DND-41 (cell line): ENCODE results near the gene ADSS1.

Experiments
- ATAC-seq: fragments of 200-7000 bp; cut with Tn5 transposase; 3 replicates; pipeline ENCODE4 v1.9.1; 2021; ENCODE audit warnings: low read depth; ENCODE audit not compliant: insufficient read depth
- DNase-seq: peaks from one replicate; pipeline ENCODE4 v3.0.0-alpha.2; 2020
- H2AFZ ChIP-seq: 2 replicates; pipeline ENCODE4 v1.6.0; 2012; ENCODE audit warnings: low read depth, low read length
- H3K27ac ChIP-seq: 2 replicates; pipeline ENCODE4 v1.5.1; 2012; ENCODE audit warnings: low read length, inconsistent platforms
- H3K27me3 ChIP-seq: fragments of 200-600 bp; sonication (generic); 2 replicates; pipeline ENCODE4 v1.6.0; 2012; ENCODE audit warnings: low read length, mild to moderate bottlenecking, inconsistent platforms; ENCODE audit not compliant: insufficient read depth, poor library complexity
- H3K36me3 ChIP-seq: 2 replicates; pipeline ENCODE4 v1.5.1; 2012; ENCODE audit warnings: low read length, inconsistent platforms; ENCODE audit not compliant: insufficient read depth
- H3K4me1 ChIP-seq: 2 replicates; pipeline ENCODE4 v1.5.1; 2012; ENCODE audit warnings: mild to moderate bottlenecking, low read length; ENCODE audit not compliant: insufficient read depth
- H3K4me2 ChIP-seq: 2 replicates; pipeline ENCODE4 v1.6.0; 2012; ENCODE audit warnings: mild to moderate bottlenecking, moderate library complexity, low read length, inconsistent platforms; ENCODE audit not compliant: insufficient read depth
- H3K4me3 ChIP-seq, 2 experiments: fragments of 200-600 bp in 1 of 2; shearing (Covaris generic) in 1 of 2; 2 replicates each; pipeline ENCODE4 v1.5.1; 2012 to 2016; ENCODE audit warnings: inconsistent platforms in 2 of 2, low read length in 2 of 2, mild to moderate bottlenecking in 2 of 2, low read depth in 1 of 2, moderate library complexity in 1 of 2
- H3K79me2 ChIP-seq: 2 replicates; pipeline ENCODE4 v1.6.0; 2012; ENCODE audit warnings: low read length, inconsistent platforms; ENCODE audit not compliant: insufficient read depth
- H3K9ac ChIP-seq: 2 replicates; pipeline ENCODE4 v1.6.0; 2012; ENCODE audit warnings: low read depth, mild to moderate bottlenecking, inconsistent platforms, low read length, moderate library complexity
- H3K9me3 ChIP-seq: 2 replicates; pipeline ENCODE4 v1.5.1; 2012; ENCODE audit warnings: low read length, moderate library complexity, mild to moderate bottlenecking, inconsistent platforms; ENCODE audit not compliant: insufficient read depth, severe bottlenecking
- H4K20me1 ChIP-seq: 2 replicates; pipeline ENCODE4 v1.6.0; 2012; ENCODE audit warnings: low read length; ENCODE audit not compliant: insufficient read depth
- EZH2 ChIP-seq: IDR thresholded peaks from 3 replicates; pipeline ENCODE4 v1.6.1; 2012; ENCODE audit warnings: borderline replicate concordance, low read depth, mild to moderate bottlenecking, moderate library complexity, low read length, inconsistent platforms; ENCODE audit not compliant: severe bottlenecking
- TF ChIP-seq, protein P1 (sequence below): IDR thresholded peaks from 2 replicates; pipeline ENCODE4 v1.5.1; 2012; ENCODE audit warnings: borderline replicate concordance, low read length, moderate library complexity, mild to moderate bottlenecking; ENCODE audit not compliant: poor library complexity, severe bottlenecking; ENCODE audit errors: extremely low read depth

The ADSS1 gene

DNA sequence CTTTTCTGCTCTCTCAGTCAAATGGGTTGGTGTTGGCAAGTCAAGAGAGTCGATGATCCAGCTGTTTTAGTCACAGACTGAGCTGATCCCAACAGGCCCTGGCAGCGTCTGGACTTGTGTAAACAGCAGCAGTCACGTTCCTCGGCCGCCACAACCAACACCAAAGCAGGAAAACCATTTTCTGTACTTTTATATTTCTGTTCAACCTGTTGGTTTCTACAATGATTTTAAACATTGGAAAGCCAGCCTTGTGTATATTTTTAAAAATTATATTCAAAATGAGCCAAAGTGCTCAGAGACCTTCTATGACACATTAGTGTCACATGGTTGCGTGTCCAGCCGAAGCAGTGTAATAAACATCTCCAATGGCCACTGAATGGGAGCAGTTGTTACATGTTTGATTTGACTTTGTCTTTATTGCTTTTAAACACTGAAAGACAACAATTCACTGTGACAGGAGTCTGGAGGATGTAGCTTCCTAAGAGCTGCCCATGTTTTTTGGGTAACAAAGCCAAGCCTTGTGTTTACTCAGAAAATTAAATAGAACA, 23.0 kb downstream of the ADSS1 start:
- H3K9ac ChIP-seq: no peak overlapping the region
- H3K9me3 ChIP-seq: no peaks in the 10 kb centered on the region
- DNase-seq (no peak), ATAC-seq (no peak)
- no peak for TF ChIP-seq EZH2
- TF ChIP-seq, protein P1, sequence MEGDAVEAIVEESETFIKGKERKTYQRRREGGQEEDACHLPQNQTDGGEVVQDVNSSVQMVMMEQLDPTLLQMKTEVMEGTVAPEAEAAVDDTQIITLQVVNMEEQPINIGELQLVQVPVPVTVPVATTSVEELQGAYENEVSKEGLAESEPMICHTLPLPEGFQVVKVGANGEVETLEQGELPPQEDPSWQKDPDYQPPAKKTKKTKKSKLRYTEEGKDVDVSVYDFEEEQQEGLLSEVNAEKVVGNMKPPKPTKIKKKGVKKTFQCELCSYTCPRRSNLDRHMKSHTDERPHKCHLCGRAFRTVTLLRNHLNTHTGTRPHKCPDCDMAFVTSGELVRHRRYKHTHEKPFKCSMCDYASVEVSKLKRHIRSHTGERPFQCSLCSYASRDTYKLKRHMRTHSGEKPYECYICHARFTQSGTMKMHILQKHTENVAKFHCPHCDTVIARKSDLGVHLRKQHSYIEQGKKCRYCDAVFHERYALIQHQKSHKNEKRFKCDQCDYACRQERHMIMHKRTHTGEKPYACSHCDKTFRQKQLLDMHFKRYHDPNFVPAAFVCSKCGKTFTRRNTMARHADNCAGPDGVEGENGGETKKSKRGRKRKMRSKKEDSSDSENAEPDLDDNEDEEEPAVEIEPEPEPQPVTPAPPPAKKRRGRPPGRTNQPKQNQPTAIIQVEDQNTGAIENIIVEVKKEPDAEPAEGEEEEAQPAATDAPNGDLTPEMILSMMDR: no peak
- peaks cover 3% of the 10 kb centered on the region; the same call in 1 of the 2 replicates for H4K20me1 ChIP-seq
- H3K27me3 ChIP-seq: no peaks in the 10 kb centered on the region
- no peak overlapping the region for H3K27ac ChIP-seq
- H3K4me1 ChIP-seq: peaks cover 6% of the 10 kb centered on the region
- H2AFZ ChIP-seq: no peak overlapping the region
- no peak overlapping the region for H3K4me3 ChIP-seq
- no peak overlapping the region for H3K4me2 ChIP-seq
- H3K79me2 ChIP-seq: 0 out of 2 replicates have a peak, but pooled peaks cover under 1% of the 10 kb centered on the region
- H3K36me3 ChIP-seq: no peaks in the 10 kb centered on the region

DNA sequence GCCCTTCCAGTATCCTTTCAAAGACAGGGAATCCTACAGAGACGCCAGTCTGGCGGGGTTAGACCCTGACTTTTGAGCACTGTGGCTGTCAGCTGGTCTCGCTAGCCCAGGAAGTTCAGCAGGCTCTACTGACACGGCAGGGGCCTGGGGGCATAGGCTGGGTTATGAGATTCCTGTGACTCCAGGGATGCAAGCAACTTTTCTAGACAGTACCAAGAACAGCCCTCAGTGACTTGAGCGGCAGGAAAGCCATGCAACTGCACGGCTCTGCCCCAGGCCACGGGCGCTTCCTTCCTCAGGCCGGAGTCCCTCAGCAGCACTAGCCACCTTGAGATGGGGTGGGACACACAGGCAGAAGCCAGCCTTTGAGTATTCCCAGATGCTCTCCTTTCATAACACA, 23.8 kb downstream of the ADSS1 start:
- Histone ChIP-seq H3K9ac (no peak overlapping the region; the same call in 1 of the 2 replicates), H2AFZ (no peak overlapping the region), H4K20me1 (no peaks in the 10 kb centered on the region), H3K27me3 (no peaks in the 10 kb centered on the region), H3K9me3 (no peaks in the 10 kb centered on the region), H3K4me2 (no peak overlapping the region), H3K27ac (no peak overlapping the region), H3K36me3 (no peaks in the 10 kb centered on the region), H3K4me3 (no peak overlapping the region), H3K4me1 (peaks cover 10% of the 10 kb centered on the region), H3K79me2 (0 out of 2 replicates have a peak, but pooled peaks cover 3% of the 10 kb centered on the region)
- DNase-seq (no peak), ATAC-seq (no peak)
- no peak for TF ChIP-seq EZH2
- TF ChIP-seq, protein P1: no peak

DNA sequence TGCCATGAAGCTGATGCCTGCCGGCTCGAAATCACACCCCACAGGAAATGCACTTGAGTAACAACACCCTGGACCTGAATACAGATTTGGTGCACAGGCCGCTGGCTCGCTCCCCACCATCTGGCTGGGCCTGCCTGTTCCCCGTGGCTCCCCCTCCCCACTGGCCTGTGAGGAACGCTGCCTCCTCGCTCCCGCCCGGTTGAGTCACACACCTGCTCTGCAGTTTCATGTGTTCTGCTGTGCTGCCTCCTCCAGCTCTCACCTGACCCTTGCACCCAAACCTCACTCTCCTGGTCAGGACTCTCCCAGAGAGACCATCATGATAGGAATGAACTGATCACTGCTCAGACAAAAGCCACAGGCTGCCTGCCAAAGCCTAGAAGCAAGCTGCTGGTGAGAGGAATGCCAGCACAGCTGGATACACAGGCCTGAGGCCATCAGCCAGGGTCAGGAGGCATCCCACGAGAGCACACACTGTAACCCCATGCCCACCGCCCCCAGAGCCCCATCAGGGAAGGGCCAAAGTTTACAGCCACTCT, 25.2 kb downstream of the ADSS1 start:
- Histone ChIP-seq H3K9ac (no peak overlapping the region), H3K4me1 (peaks cover 16% of the 10 kb centered on the region), H3K79me2 (peaks cover 16% of the 10 kb centered on the region), H4K20me1 (peaks cover 9% of the 10 kb centered on the region), H3K4me2 (no peak overlapping the region), H2AFZ (no peak overlapping the region), H3K27me3 (no peaks in the 10 kb centered on the region), H3K36me3 (peaks cover 1% of the 10 kb centered on the region), H3K4me3 (no peak overlapping the region), H3K9me3 (no peaks in the 10 kb centered on the region), H3K27ac (no peak overlapping the region)
- DNase-seq (no peak), ATAC-seq (no peak)
- no peak for TF ChIP-seq EZH2
- TF ChIP-seq, protein P1: no peak
